Upper lobe of left lung (tissue), 6 donors: ENCODE data around the gene CR1. TPM values are rescaled to one million over a fixed set of nuclear protein-coding genes. Genes with fewer than 3 reads are reported as not detected.

Source experiments
- ATAC-seq, 2 donors: fragments of 200-7000 bp; cut with Tn5 transposase; one replicate each; pipeline ENCODE4 v1.9.1; 2022; ENCODE audit warnings: mild to moderate bottlenecking in 2 of 2, moderate library complexity in 2 of 2; ENCODE audit not compliant: low FRiP score in 2 of 2
- DNase-seq, 2 donors: peaks; one replicate each; pipeline ENCODE4 v3.0.0-alpha.2; 2019 to 2020
- H3K27ac ChIP-seq, 4 donors: fragments of 200-600 bp; sonication (generic); one replicate each; pipeline ENCODE4 v1.5.1; 2016 to 2019
- H3K27me3 ChIP-seq, 4 donors: fragments of 200-600 bp; sonication (generic); one replicate each; pipeline ENCODE4 v1.5.1; 2017 to 2019
- H3K36me3 ChIP-seq, 4 donors: fragments of 200-600 bp; sonication (generic); one replicate each; pipeline ENCODE4 v1.5.1; 2016 to 2019
- H3K4me1 ChIP-seq, 4 donors: fragments of 200-600 bp; sonication (generic); one replicate each; pipeline ENCODE4 v1.5.1; 2018 to 2019
- H3K4me3 ChIP-seq, 4 donors: fragments of 200-600 bp; sonication (generic); one replicate each; pipeline ENCODE4 v1.5.1; 2017 to 2019; ENCODE audit warnings: mild to moderate bottlenecking in 2 of 4, moderate library complexity in 1 of 4
- H3K9me3 ChIP-seq, 4 donors: fragments of 200-600 bp; sonication (generic); one replicate each; pipeline ENCODE4 v1.5.1; 2018 to 2019
- CTCF ChIP-seq, 6 experiments: fragments of 450-650 bp in 4 of 6; fragments of 200-600 bp in 2 of 6; sonication (generic) in 2 of 6; IDR thresholded peaks; one replicate each; pipeline ENCODE4 v1.5.1; 2016 to 2019; ENCODE audit warnings: antibody characterized with exemption in 6 of 6
- EP300 ChIP-seq, 4 donors: sonication (generic); formaldehyde crosslinking; IDR thresholded peaks; one replicate each; pipeline ENCODE4 v1.5.1; 2017; ENCODE audit warnings: antibody characterized with exemption in 4 of 4, control low read depth in 2 of 4
- POLR2A ChIP-seq, 4 donors: fragments of 450-650 bp; IDR thresholded peaks; one replicate each; pipeline ENCODE4 v1.5.1; 2016 to 2017; ENCODE audit warnings: antibody characterized with exemption in 4 of 4, mild to moderate bottlenecking in 2 of 4
- POLR2AphosphoS5 ChIP-seq, 2 donors: sonication (generic); formaldehyde crosslinking; IDR thresholded peaks; one replicate each; pipeline ENCODE4 v1.5.1; 2017; ENCODE audit warnings: antibody characterized with exemption in 2 of 2
- WGBS, 2 donors: methylation state at CpG; one replicate each; pipeline ENCODE4 v1.1.5; 2017 to 2018; 5-methylcytosine and 5-hydroxymethylcytosine counted together
- total RNA-seq, 6 donors: library from RNA; depleted of rRNA in 4 of 6; stranded (reverse); fragments of >200 nt in 4 of 6; gene quantifications; one replicate each; pipeline versions ENCODE4 v1.1.0 to v1.2.1, GENCODE V29; 2016 to 2021
- donor health status: DM: no; HTN: no; CAD: no; lungs with moderate emphysema.
- donor health status: DM: no; HTN: yes; CAD: no; lungs with severe emphysema.

CR1 gene
- total RNA-seq, 6 donors from 2014 or later, result 5.1 to 19.3 (median 11.4) TPM

- TF ChIP-seq EP300 (IDR thresholded peaks at IDR 0.05) (no peak), CTCF (IDR thresholded peaks at IDR 0.05) (no peak), POLR2AphosphoS5 (IDR thresholded peaks at IDR 0.05) (no peak), POLR2A (IDR thresholded peaks at IDR 0.05) (no peak)
- Histone ChIP-seq H3K4me3 (no peak overlapping the region), H3K36me3 (no peaks in the 10 kb centered on the region), H3K27me3 (peaks cover 0 to 15% (median 7%) of the 10 kb centered on the region in 4 donors), H3K9me3 (peaks cover 0 to 4% (median 0%) of the 10 kb centered on the region in 4 donors), H3K27ac (no peak overlapping the region), H3K4me1 (peaks cover 6 to 10% (median 6%) of the 10 kb centered on the region in 4 donors)
- ATAC-seq, result no peak
- WGBS, 2 donors, result 90 to 92% methylated on average over 1 of the region's 1 CpG
- DNase-seq, result no peak
Observed at GRCh38 chr1:207666342-207666741, 170.4 kb downstream of the CR1 start.

- DNase-seq (peak in 1 of 2 donors; percentile 81), ATAC-seq (peak; percentile 19 to 23)
- peak overlapping the region in 2 of 4 donors; percentile 15 to 25 for H3K4me3 ChIP-seq
- no peak overlapping the region for H3K27ac ChIP-seq
- H3K4me1 ChIP-seq, result peaks cover 6 to 10% (median 6%) of the 10 kb centered on the region in 4 donors
- TF ChIP-seq CTCF (IDR thresholded peaks at IDR 0.05) (no peak), POLR2AphosphoS5 (IDR thresholded peaks at IDR 0.05) (no peak), POLR2A (IDR thresholded peaks at IDR 0.05) (no peak), EP300 (IDR thresholded peaks at IDR 0.05) (no peak)
- no peaks in the 10 kb centered on the region for H3K36me3 ChIP-seq
- WGBS, 2 donors, result 14% methylated on average over 16 of the region's 44 CpGs; no CpG with 5 or more reads in 1 of the 2 donors
- H3K27me3 ChIP-seq, result peaks cover 0 to 15% (median 7%) of the 10 kb centered on the region in 4 donors
- H3K9me3 ChIP-seq, result no peaks in the 10 kb centered on the region
Observed at GRCh38 chr1:207669528-207670009, 173.6 kb downstream of the CR1 start.

- H3K9me3 ChIP-seq, result no peaks in the 10 kb centered on the region
- H3K4me1 ChIP-seq, result peaks cover 6 to 10% (median 6%) of the 10 kb centered on the region in 4 donors
- 79 to 90% methylated on average over 3 of the region's 3 CpGs for WGBS, 2 donors
- H3K27me3 ChIP-seq, result peaks cover 0 to 15% (median 7%) of the 10 kb centered on the region in 4 donors
- no peaks in the 10 kb centered on the region for H3K36me3 ChIP-seq
- no peak for DNase-seq
- ATAC-seq, result no peak
- H3K27ac ChIP-seq, result no peak overlapping the region
- no peak for TF ChIP-seq POLR2A (IDR thresholded peaks at IDR 0.05)
- no peak for TF ChIP-seq EP300 (IDR thresholded peaks at IDR 0.05)
- TF ChIP-seq CTCF (IDR thresholded peaks at IDR 0.05), result no peak
- no peak for TF ChIP-seq POLR2AphosphoS5 (IDR thresholded peaks at IDR 0.05)
- no peak overlapping the region for H3K4me3 ChIP-seq
Observed at GRCh38 chr1:207670192-207670591, 174.2 kb downstream of the CR1 start.

- DNase-seq (no peak), ATAC-seq (no peak)
- H3K4me3 ChIP-seq, result no peak overlapping the region
- 33 to 43% methylated on average over 3 of the region's 3 CpGs for WGBS, 2 donors
- H3K4me1 ChIP-seq, result peaks cover 6 to 10% (median 6%) of the 10 kb centered on the region in 4 donors
- TF ChIP-seq POLR2AphosphoS5 (IDR thresholded peaks at IDR 0.05) (no peak), POLR2A (IDR thresholded peaks at IDR 0.05) (no peak), CTCF (IDR thresholded peaks at IDR 0.05) (no peak), EP300 (IDR thresholded peaks at IDR 0.05) (no peak)
- H3K36me3 ChIP-seq, result no peaks in the 10 kb centered on the region
- peaks cover 0 to 15% (median 7%) of the 10 kb centered on the region in 4 donors for H3K27me3 ChIP-seq
- no peaks in the 10 kb centered on the region for H3K9me3 ChIP-seq
- no peak overlapping the region for H3K27ac ChIP-seq
Observed at GRCh38 chr1:207670997-207671396, 175.0 kb downstream of the CR1 start.
